ENCODE measurements around the gene MAFF. TPM values are rescaled to one million over a fixed set of nuclear protein-coding genes. Genes with fewer than 3 reads are reported as not detected.

Gene MAFF
- total and polyA plus RNA-seq, 9 of the 15 experiments (the other 6 are each of a cell fraction or from before 2014, with no cell fraction given): 0.51 to 8.0 (median 5.4) TPM

GRCh38 chr22:38190581-38190980, 11.2 kb upstream of the MAFF start:
- no peaks in the 10 kb centered on the region for H3K9me1 ChIP-seq (ENCODE audit: control insufficient read depth, insufficient read depth, low read length)
- no peaks in the 10 kb centered on the region for H4K20me1 ChIP-seq (replicated peaks; ENCODE audit: control insufficient read depth, insufficient read depth, low read length)
- no peak overlapping the region for H3K4me2 ChIP-seq (ENCODE audit: insufficient read depth, low read length)
- no peak overlapping the region for H3K4me3 ChIP-seq
- DNase-seq (ENCODE audit: extremely low read depth in 1 of 4, low spot score in 3 of 4) (no peak), FAIRE-seq (no peak), ATAC-seq (no peak)
- H3K36me3 ChIP-seq (ENCODE audit: control insufficient read depth, insufficient read depth, low read length): no peaks in the 10 kb centered on the region
- H3K27me3 ChIP-seq (ENCODE audit: control insufficient read depth in 2 of 2, insufficient read depth in 2 of 2, low read length in 2 of 2): no peaks in the 10 kb centered on the region
- in situ Hi-C loops (cut with MboI) (no loop called here), intact Hi-C loops (cut with micrococcal nuclease) (no loop called here)
- ChIA-PET POLR2A (no interaction called here), CTCF (ENCODE audit: low intra/inter-chr PET ratio) (no interaction called here)
- no peak overlapping the region for H3K9ac ChIP-seq (ENCODE audit: insufficient read depth in 1 of 2, low read depth in 2 of 2, low read length in 2 of 2)
- BruUV-seq (replicated peaks): no TSS peak
- H3K4me1 ChIP-seq (replicated peaks in 1 of 2; ENCODE audit: control insufficient read depth in 2 of 2, insufficient read depth in 2 of 2, low read length in 2 of 2): peaks cover 4 to 8% of the 10 kb centered on the region in 2 experiments; a peak in 3 of 5 replicates
- no peak overlapping the region for H2AFZ ChIP-seq (ENCODE audit: low read depth, low read length)
- H3K79me2 ChIP-seq (ENCODE audit: control insufficient read depth, insufficient read depth, low read length): no peaks in the 10 kb centered on the region
- no peaks in the 10 kb centered on the region for H3K9me3 ChIP-seq (replicated peaks; ENCODE audit: control insufficient read depth, insufficient read depth, low read depth, low read length)
- WGBS (ENCODE audit: insufficient coverage, low coverage, missing lambda C conversion rate): 48% methylated on average over 5 of the region's 6 CpGs
- no peak overlapping the region for H3K27ac ChIP-seq (ENCODE audit: extremely low read depth, low read depth, low read length)
- TF ChIP-seq ADNP (tag; IDR thresholded peaks at IDR 0.05): no peak
- no peak for TF ChIP-seq CHD4 (IDR thresholded peaks at IDR 0.05; ENCODE audit: insufficient read depth, insufficient replicate concordance, low read depth, low read length, poor library complexity, severe bottlenecking)
- no peak for TF ChIP-seq ZNF561 (CRISPR knock-in tag; conservative IDR thresholded peaks at IDR 0.05)
- TF ChIP-seq RBFOX2 (IDR thresholded peaks at IDR 0.05; ENCODE audit: low read depth, low read length): no peak
- no peak for TF ChIP-seq ETV5 (CRISPR knock-in tag; IDR thresholded peaks at IDR 0.05; ENCODE audit: low read depth)
- TF ChIP-seq NFIX (CRISPR knock-in tag; IDR thresholded peaks at IDR 0.05; ENCODE audit: low read depth): no peak
- no peak for TF ChIP-seq NCOR1 (IDR thresholded peaks at IDR 0.05)
- TF ChIP-seq SP1 (CRISPR knock-in tag; IDR thresholded peaks at IDR 0.05): no peak
- TF ChIP-seq, protein P1, sequence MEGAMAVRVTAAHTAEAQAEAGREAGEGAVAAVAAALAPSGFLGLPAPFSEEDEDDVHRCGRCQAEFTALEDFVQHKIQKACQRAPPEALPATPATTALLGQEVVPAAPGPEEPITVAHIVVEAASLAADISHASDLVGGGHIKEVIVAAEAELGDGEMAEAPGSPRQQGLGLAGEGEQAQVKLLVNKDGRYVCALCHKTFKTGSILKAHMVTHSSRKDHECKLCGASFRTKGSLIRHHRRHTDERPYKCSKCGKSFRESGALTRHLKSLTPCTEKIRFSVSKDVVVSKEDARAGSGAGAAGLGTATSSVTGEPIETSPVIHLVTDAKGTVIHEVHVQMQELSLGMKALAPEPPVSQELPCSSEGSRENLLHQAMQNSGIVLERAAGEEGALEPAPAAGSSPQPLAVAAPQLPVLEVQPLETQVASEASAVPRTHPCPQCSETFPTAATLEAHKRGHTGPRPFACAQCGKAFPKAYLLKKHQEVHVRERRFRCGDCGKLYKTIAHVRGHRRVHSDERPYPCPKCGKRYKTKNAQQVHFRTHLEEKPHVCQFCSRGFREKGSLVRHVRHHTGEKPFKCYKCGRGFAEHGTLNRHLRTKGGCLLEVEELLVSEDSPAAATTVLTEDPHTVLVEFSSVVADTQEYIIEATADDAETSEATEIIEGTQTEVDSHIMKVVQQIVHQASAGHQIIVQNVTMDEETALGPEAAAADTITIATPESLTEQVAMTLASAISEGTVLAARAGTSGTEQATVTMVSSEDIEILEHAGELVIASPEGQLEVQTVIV (CRISPR knock-in tag; IDR thresholded peaks at IDR 0.05; ENCODE audit: borderline replicate concordance): no peak
- TF ChIP-seq ZNF707 (CRISPR knock-in tag; conservative IDR thresholded peaks at IDR 0.05): no peak
- TF ChIP-seq XRCC4 (IDR thresholded peaks at IDR 0.05; ENCODE audit: extremely low read depth, insufficient read depth, insufficient read length): no peak
- no peak for TF ChIP-seq SMARCA4 (IDR thresholded peaks at IDR 0.05)
- TF ChIP-seq ZC3H8 (IDR thresholded peaks at IDR 0.05): no peak
